Esophagus muscularis mucosa (tissue), 4 donors: ENCODE measurements around the gene ACSM2A.
"Not testable (repeated sequence)": the region's sequence is repeated elsewhere in the genome, so short reads cannot be mapped to it uniquely, and the experiment has no call there.

Experiments
- EP300 ChIP-seq: sonication (generic); formaldehyde crosslinking; IDR thresholded peaks from one replicate; pipeline ENCODE4 v1.6.1; 2017; ENCODE audit warnings: antibody characterized with exemption
- POLR2A ChIP-seq: fragments of 450-650 bp; IDR thresholded peaks from one replicate; pipeline ENCODE4 v1.6.1; 2017; ENCODE audit warnings: antibody characterized with exemption, moderate library complexity, mild to moderate bottlenecking, low read depth
- POLR2AphosphoS5 ChIP-seq, 2 donors: sonication (generic); formaldehyde crosslinking; IDR thresholded peaks; one replicate each; pipeline ENCODE4 v1.6.1; 2017; ENCODE audit warnings: antibody characterized with exemption in 2 of 2
- TF ChIP-seq, protein P1 (sequence below), 3 experiments: fragments of 200-600 bp in 2 of 3; fragments of 450-650 bp in 1 of 3; sonication (generic) in 2 of 3; IDR thresholded peaks; one replicate each; pipeline ENCODE4 v1.5.1; 2017 to 2019; ENCODE audit warnings: antibody characterized with exemption in 3 of 3, mild to moderate bottlenecking in 2 of 3, moderate library complexity in 1 of 3

DNA sequence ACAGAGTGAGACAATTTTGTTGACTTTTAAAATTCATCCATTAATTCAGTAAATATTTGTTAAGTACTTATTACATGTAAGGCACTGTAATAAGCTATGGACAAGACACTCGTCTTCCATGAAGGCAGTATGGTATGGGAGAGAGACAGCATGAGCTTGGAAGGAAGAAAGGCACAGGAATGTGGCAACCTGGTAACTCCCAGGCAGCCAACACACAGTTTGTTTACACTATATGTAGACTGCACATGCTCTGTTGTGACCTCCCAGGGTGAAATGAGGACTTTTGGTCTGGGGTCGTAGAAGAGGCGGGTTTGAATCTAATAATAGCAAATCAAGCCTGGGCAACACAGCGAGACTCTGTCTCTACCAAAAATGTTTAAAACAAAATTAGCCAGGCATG is 9.0 kb downstream of the ACSM2A start:
- TF ChIP-seq, protein P1, sequence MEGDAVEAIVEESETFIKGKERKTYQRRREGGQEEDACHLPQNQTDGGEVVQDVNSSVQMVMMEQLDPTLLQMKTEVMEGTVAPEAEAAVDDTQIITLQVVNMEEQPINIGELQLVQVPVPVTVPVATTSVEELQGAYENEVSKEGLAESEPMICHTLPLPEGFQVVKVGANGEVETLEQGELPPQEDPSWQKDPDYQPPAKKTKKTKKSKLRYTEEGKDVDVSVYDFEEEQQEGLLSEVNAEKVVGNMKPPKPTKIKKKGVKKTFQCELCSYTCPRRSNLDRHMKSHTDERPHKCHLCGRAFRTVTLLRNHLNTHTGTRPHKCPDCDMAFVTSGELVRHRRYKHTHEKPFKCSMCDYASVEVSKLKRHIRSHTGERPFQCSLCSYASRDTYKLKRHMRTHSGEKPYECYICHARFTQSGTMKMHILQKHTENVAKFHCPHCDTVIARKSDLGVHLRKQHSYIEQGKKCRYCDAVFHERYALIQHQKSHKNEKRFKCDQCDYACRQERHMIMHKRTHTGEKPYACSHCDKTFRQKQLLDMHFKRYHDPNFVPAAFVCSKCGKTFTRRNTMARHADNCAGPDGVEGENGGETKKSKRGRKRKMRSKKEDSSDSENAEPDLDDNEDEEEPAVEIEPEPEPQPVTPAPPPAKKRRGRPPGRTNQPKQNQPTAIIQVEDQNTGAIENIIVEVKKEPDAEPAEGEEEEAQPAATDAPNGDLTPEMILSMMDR (IDR thresholded peaks at IDR 0.05) = not testable (repeated sequence)
- not testable (repeated sequence) for TF ChIP-seq POLR2AphosphoS5 (IDR thresholded peaks at IDR 0.05); POLR2A; EP300
